Prostate gland (tissue), 2 donors: ENCODE measurements around the gene SOX1. TPM values are rescaled to one million over a fixed set of nuclear protein-coding genes. Genes with fewer than 3 reads are reported as not detected.

Experiments
- DNase-seq: peaks from one replicate; pipeline ENCODE4 v3.0.0-alpha.2; 2019; ENCODE audit warnings: low spot score
- H3K27ac ChIP-seq, 2 donors: fragments of 200-600 bp; sonication (generic); 2 replicates each; pipeline ENCODE4 v1.5.1; 2017 to 2019
- H3K27me3 ChIP-seq: fragments of 200-600 bp; sonication (generic); replicated peaks from 2 replicates; pipeline ENCODE4 v1.5.1; 2019; ENCODE audit not compliant: insufficient read depth
- H3K36me3 ChIP-seq, 2 donors: fragments of 200-600 bp; sonication (generic); 1 replicate in 1 of 2; 2 replicates in 1 of 2; pipeline versions ENCODE4 v1.5.1 to v1.8.1; 2017 to 2019
- H3K4me1 ChIP-seq: fragments of 200-600 bp; sonication (generic); replicated peaks from 2 replicates; pipeline ENCODE4 v1.5.1; 2019
- H3K4me3 ChIP-seq, 2 donors: fragments of 200-600 bp; sonication (generic); 2 replicates each; pipeline ENCODE4 v1.5.1; 2017 to 2019
- H3K9me3 ChIP-seq: fragments of 200-600 bp; sonication (generic); 2 replicates; pipeline ENCODE4 v1.5.1; 2017
- POLR2A ChIP-seq: fragments of 450-650 bp; IDR thresholded peaks from one replicate; pipeline ENCODE4 v1.6.1; 2016; ENCODE audit warnings: antibody characterized with exemption, mild to moderate bottlenecking
- POLR2AphosphoS5 ChIP-seq: sonication (generic); formaldehyde crosslinking; IDR thresholded peaks from one replicate; pipeline ENCODE4 v1.6.1; 2017; ENCODE audit warnings: antibody characterized with exemption
- WGBS: methylation state at CpG from one replicate; pipeline ENCODE4 v1.1.5; 2018; 5-methylcytosine and 5-hydroxymethylcytosine counted together
- intact Hi-C: fragments of 100-400 bp; cut with DNase I; formaldehyde crosslinking; loops from one replicate; pipeline ENCODE4 v1.14.2; 2022
- total RNA-seq, 2 donors: library from RNA; depleted of rRNA; stranded (reverse); fragments of >200 nt; gene quantifications; one replicate each; pipeline ENCODE4 v1.1.0, GENCODE V29; 2016
- TF ChIP-seq, protein P1 (sequence below), 4 experiments: fragments of 200-600 bp in 2 of 4; fragments of 450-650 bp in 2 of 4; sonication (generic) in 2 of 4; IDR thresholded peaks; 1 replicate in 3 of 4; 2 replicates in 1 of 4; pipeline ENCODE4 v1.5.1; 2016 to 2019; ENCODE audit warnings: antibody characterized with exemption in 4 of 4, mild to moderate bottlenecking in 2 of 4, moderate library complexity in 2 of 4

The SOX1 gene
- total RNA-seq, 2 donors from 2014 or later = 4.4 TPM; not detected in 1

GRCh38 chr13:112077729-112078128 is 10.8 kb downstream of the SOX1 start:
- DNase-seq = no peak
- peaks cover 36% of the 10 kb centered on the region for H3K27me3 ChIP-seq
- no peak overlapping the region for H3K27ac ChIP-seq
- H3K4me3 ChIP-seq = no peak overlapping the region
- intact Hi-C loops = no loop called here
- no peaks in the 10 kb centered on the region for H3K9me3 ChIP-seq
- H3K36me3 ChIP-seq = no peaks in the 10 kb centered on the region
- no peak for TF ChIP-seq POLR2AphosphoS5
- no peaks in the 10 kb centered on the region for H3K4me1 ChIP-seq
- whole genome bisulfite sequencing = 13% methylated on average over 3 of the region's 3 CpGs

GRCh38 chr13:112078216-112078615 is 11.3 kb downstream of the SOX1 start:
- H3K4me3 ChIP-seq = no peak overlapping the region
- H3K36me3 ChIP-seq = no peaks in the 10 kb centered on the region
- intact Hi-C loops = no loop called here
- peaks cover 31% of the 10 kb centered on the region for H3K27me3 ChIP-seq
- DNase-seq = no peak
- 9% methylated on average over 16 of the region's 16 CpGs for WGBS
- no peaks in the 10 kb centered on the region for H3K4me1 ChIP-seq
- H3K27ac ChIP-seq = no peak overlapping the region
- H3K9me3 ChIP-seq = no peaks in the 10 kb centered on the region
- TF ChIP-seq POLR2A = no peak

DNA sequence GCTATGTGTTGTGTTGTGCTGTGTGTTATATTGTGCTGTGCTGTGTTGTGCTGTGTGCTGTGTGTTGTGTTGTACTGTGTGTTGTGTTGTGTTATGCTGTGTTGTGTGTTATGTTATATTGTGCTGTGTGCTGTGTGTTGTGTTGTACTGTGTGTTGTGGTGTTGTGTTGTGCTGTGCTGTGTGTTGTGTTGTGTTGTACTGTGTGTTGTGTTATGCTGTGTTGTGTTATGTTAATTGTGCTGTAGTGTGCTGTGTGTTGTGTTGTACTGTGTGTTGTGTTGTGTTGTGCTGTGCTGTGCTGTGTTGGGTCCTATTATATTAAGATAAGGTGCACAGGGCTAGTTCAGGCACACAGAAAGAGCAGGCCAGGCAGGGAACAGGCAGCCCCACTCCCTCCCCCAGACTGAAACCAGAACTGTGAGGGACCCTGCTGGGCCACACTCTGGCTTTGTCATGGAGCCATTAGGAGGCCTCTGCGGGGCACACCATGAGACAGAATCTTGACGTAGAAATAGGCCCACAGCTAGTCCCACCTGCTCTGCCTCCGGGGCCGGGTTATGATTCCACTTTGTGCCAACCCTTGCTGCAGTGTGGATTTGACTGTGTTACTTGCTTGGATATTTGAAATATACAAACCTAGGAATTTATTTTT is 12.1 kb downstream of the SOX1 start:
- Histone ChIP-seq H3K9me3 (no peaks in the 10 kb centered on the region), H3K27me3 (peaks cover 24% of the 10 kb centered on the region), H3K27ac (no peak overlapping the region), H3K36me3 (no peaks in the 10 kb centered on the region), H3K4me3 (no peak overlapping the region), H3K4me1 (no peaks in the 10 kb centered on the region)
- 44% methylated on average over 4 of the region's 4 CpGs for WGBS
- no peak for DNase-seq
- intact Hi-C loops = no loop called here
- TF ChIP-seq POLR2A = no peak

DNA sequence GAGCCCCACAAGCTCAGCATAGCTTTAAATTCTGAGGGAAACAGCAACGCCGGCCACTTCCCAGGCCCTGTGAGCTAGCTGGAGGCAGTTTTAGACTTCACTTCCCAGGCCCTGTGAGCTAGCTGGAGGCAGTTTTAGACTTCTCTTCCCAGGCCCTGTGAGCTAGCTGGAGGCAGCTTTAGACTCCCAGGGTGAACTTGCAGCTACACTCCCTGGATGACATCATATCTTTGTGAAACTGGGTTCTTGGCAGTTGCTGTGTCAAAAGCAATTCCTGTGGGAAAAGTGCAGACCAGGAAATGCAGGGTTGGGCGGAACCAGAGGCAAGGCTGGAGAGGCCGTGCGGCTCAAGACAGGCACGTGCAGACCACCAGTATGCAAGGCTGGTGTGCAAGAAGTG is 12.7 kb downstream of the SOX1 start:
- Histone ChIP-seq H3K27ac (no peak overlapping the region), H3K4me3 (no peak overlapping the region), H3K9me3 (no peaks in the 10 kb centered on the region), H3K36me3 (no peaks in the 10 kb centered on the region), H3K27me3 (peaks cover 18% of the 10 kb centered on the region), H3K4me1 (no peaks in the 10 kb centered on the region)
- WGBS = 75% methylated on average over 6 of the region's 6 CpGs
- intact Hi-C loops = no loop called here
- DNase-seq = no peak
- no peak for TF ChIP-seq POLR2AphosphoS5
- no peak for TF ChIP-seq POLR2A
- TF ChIP-seq, protein P1, sequence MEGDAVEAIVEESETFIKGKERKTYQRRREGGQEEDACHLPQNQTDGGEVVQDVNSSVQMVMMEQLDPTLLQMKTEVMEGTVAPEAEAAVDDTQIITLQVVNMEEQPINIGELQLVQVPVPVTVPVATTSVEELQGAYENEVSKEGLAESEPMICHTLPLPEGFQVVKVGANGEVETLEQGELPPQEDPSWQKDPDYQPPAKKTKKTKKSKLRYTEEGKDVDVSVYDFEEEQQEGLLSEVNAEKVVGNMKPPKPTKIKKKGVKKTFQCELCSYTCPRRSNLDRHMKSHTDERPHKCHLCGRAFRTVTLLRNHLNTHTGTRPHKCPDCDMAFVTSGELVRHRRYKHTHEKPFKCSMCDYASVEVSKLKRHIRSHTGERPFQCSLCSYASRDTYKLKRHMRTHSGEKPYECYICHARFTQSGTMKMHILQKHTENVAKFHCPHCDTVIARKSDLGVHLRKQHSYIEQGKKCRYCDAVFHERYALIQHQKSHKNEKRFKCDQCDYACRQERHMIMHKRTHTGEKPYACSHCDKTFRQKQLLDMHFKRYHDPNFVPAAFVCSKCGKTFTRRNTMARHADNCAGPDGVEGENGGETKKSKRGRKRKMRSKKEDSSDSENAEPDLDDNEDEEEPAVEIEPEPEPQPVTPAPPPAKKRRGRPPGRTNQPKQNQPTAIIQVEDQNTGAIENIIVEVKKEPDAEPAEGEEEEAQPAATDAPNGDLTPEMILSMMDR (IDR thresholded peaks at IDR 0.05) = no peak

GRCh38 chr13:112083971-112084370 is 17.0 kb downstream of the SOX1 start:
- H3K36me3 ChIP-seq = no peaks in the 10 kb centered on the region
- H3K4me1 ChIP-seq = no peaks in the 10 kb centered on the region
- no peak overlapping the region for H3K4me3 ChIP-seq
- peaks cover 3% of the 10 kb centered on the region for H3K27me3 ChIP-seq
- WGBS = 100% methylated on average over 1 of the region's 1 CpG
- no peaks in the 10 kb centered on the region for H3K9me3 ChIP-seq
- no peak for DNase-seq
- no peak overlapping the region for H3K27ac ChIP-seq
- intact Hi-C loops = no loop called here
- TF ChIP-seq POLR2A (no peak), POLR2AphosphoS5 (no peak)
- TF ChIP-seq, protein P1 (IDR thresholded peaks at IDR 0.05) = no peak

DNA sequence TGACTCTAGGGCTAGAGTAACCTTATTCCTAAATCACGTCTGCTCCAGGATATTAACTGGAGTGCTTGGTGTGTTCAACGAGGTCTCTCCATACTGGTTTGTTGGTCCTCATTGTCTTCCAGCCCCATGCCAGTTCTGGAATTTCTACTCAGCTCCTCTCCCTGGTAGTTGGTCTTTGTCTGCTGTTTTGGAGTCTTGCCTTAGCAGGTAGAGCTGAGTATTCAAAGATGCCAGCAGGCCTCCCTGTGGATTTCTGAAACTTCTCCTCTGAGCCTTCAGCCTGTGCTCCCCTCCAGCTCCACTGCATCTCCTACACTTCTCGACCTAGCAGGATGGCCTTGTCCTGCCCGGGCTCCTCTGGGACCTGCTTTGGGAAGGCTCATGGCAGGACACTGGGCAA is 25.5 kb downstream of the SOX1 start:
- H3K36me3 ChIP-seq = no peaks in the 10 kb centered on the region
- DNase-seq = no peak
- no peaks in the 10 kb centered on the region for H3K27me3 ChIP-seq
- TF ChIP-seq POLR2AphosphoS5 = no peak
- TF ChIP-seq, protein P1 (IDR thresholded peaks at IDR 0.05) = no peak
- no peak for TF ChIP-seq POLR2A
- WGBS = 59% methylated on average over 4 of the region's 4 CpGs
- intact Hi-C loops = no loop called here
- H3K4me3 ChIP-seq = no peak overlapping the region
- no peaks in the 10 kb centered on the region for H3K9me3 ChIP-seq
- H3K4me1 ChIP-seq = no peaks in the 10 kb centered on the region
- no peak overlapping the region for H3K27ac ChIP-seq
